Right lobe of liver (tissue), 6 donors: Measurements from ENCODE around the gene ZKSCAN5. TPM values are rescaled to one million over a fixed set of nuclear protein-coding genes. Genes with fewer than 3 reads are reported as not detected.
"Not testable (repeated sequence)": the region's sequence is repeated elsewhere in the genome, so short reads cannot be mapped to it uniquely, and the experiment has no call there.

Experiments used
- ATAC-seq, 4 donors: fragments of 200-7000 bp; cut with Tn5 transposase; one replicate each; pipeline ENCODE4 v1.9.1; 2020; ENCODE audit warnings: mild to moderate bottlenecking in 4 of 4, moderate library complexity in 4 of 4
- DNase-seq, 3 donors: peaks; one replicate each; pipeline ENCODE4 v3.0.0-alpha.2; 2020
- H3K27ac ChIP-seq, 3 donors: fragments of 200-600 bp; one replicate each; pipeline ENCODE4 v1.8.0; 2022
- H3K27me3 ChIP-seq, 2 donors: fragments of 200-600 bp; one replicate each; pipeline ENCODE4 v1.8.0; 2022
- H3K36me3 ChIP-seq, 4 donors: fragments of 200-600 bp; sonication (generic) in 1 of 4; one replicate each; pipeline versions ENCODE4 v1.5.1 to v1.8.0; 2017 to 2022; ENCODE audit warnings: control low read depth in 1 of 4
- H3K4me1 ChIP-seq, 4 donors: fragments of 200-600 bp; sonication (generic) in 1 of 4; one replicate each; pipeline versions ENCODE4 v1.5.1 to v1.8.0; 2017 to 2022; ENCODE audit warnings: control low read depth in 1 of 4
- H3K4me3 ChIP-seq, 3 donors: fragments of 200-600 bp; one replicate each; pipeline ENCODE4 v1.8.0; 2022
- H3K9me3 ChIP-seq, 4 donors: fragments of 200-600 bp; sonication (generic) in 1 of 4; one replicate each; pipeline versions ENCODE4 v1.5.1 to v1.8.0; 2017 to 2022; ENCODE audit warnings: control low read depth in 1 of 4
- CTCF ChIP-seq, 4 donors: fragments of 200-600 bp in 3 of 4; fragments of 450-650 bp in 1 of 4; IDR thresholded peaks; one replicate each; pipeline versions ENCODE4 v1.5.1 to v1.8.0; 2016 to 2022; ENCODE audit warnings: antibody characterized with exemption in 4 of 4, mild to moderate bottlenecking in 2 of 4
- POLR2A ChIP-seq: fragments of 450-650 bp; IDR thresholded peaks from one replicate; pipeline ENCODE4 v1.6.1; 2017; ENCODE audit warnings: antibody characterized with exemption, mild to moderate bottlenecking
- WGBS: methylation state at CpG from one replicate; pipeline ENCODE4 v1.1.6; 2018; ENCODE audit warnings: low coverage, low lambda C conversion rate; ENCODE audit not compliant: insufficient coverage; ENCODE audit errors: missing lambda C conversion rate; 5-methylcytosine and 5-hydroxymethylcytosine counted together
- intact Hi-C, 2 donors: fragments of 100-400 bp; cut with DNase I; formaldehyde crosslinking; loops; one replicate each; pipeline versions ENCODE4 v1.11.2 to v1.14.1; 2022
- total RNA-seq, 6 experiments: library from RNA; depleted of rRNA in 2 of 6; stranded (reverse); fragments of >200 nt in 2 of 6; fragmentation: NEBNext Ultra II Directional in 3 of 6; extraction: Animal tissue kit (Norgen Biotek cat#: 25700) in 3 of 6; gene quantifications; one replicate each; pipeline versions ENCODE4 v1.1.0 to v1.2.4, GENCODE V29; 2016 to 2023
- donor health status: DM: no; HTN: yes; CAD: no.
- donor health status: DM: no; HTN: no; CAD: no.
- donor health status: DM: no; HTN: no; CAD: no.
- donor health status: DM: no; HTN: yes; CAD: no.
- donor health status: DM: no; HTN: yes; CAD: no.

Gene ZKSCAN5
- total RNA-seq, 6 experiments from 2014 or later, result 2.7 to 4.4 (median 3.1) TPM

GRCh38 chr7:99540542-99540941, 36.1 kb downstream of the ZKSCAN5 start:
- Histone ChIP-seq H3K4me1 (no peaks in the 10 kb centered on the region), H3K27me3 (no peaks in the 10 kb centered on the region), H3K9me3 (peaks cover 0 to 14% (median 0%) of the 10 kb centered on the region in 4 donors), H3K27ac (no peak overlapping the region), H3K36me3 (no peaks in the 10 kb centered on the region), H3K4me3 (no peak overlapping the region)
- intact Hi-C loops, result no loop called here
- DNase-seq, result no peak
- TF ChIP-seq POLR2A (no peak), CTCF (IDR thresholded peaks at IDR 0.05) (no peak)
- ATAC-seq, result no peak
- 87% methylated on average over 3 of the region's 5 CpGs for WGBS

- 85% methylated on average over 6 of the region's 9 CpGs for WGBS
- no peaks in the 10 kb centered on the region for H3K36me3 ChIP-seq
- H3K4me3 ChIP-seq, result no peak overlapping the region
- DNase-seq (no peak), ATAC-seq (no peak)
- H3K4me1 ChIP-seq, result no peaks in the 10 kb centered on the region
- H3K9me3 ChIP-seq, result peaks cover 0 to 14% (median 0%) of the 10 kb centered on the region in 4 donors
- no peaks in the 10 kb centered on the region for H3K27me3 ChIP-seq
- TF ChIP-seq POLR2A, result no peak
- no peak for TF ChIP-seq CTCF (IDR thresholded peaks at IDR 0.05)
- intact Hi-C loops, result no loop called here
- no peak overlapping the region for H3K27ac ChIP-seq
Measured at GRCh38 chr7:99541212-99541611, 36.8 kb downstream of the ZKSCAN5 start.

GRCh38 chr7:99543081-99543671, 38.7 kb downstream of the ZKSCAN5 start:
- no peak overlapping the region for H3K27ac ChIP-seq
- H3K27me3 ChIP-seq, result no peaks in the 10 kb centered on the region
- DNase-seq, result no peak
- no peak overlapping the region for H3K4me3 ChIP-seq
- H3K4me1 ChIP-seq, result no peaks in the 10 kb centered on the region
- intact Hi-C loops, result no loop called here
- 100% methylated on average over 7 of the region's 34 CpGs for WGBS
- peaks cover 0 to 4% (median 0%) of the 10 kb centered on the region in 4 donors for H3K36me3 ChIP-seq
- TF ChIP-seq CTCF (IDR thresholded peaks at IDR 0.05) (no peak), POLR2A (no peak)
- ATAC-seq, result peak in 1 of 4 donors; percentile 44
- H3K9me3 ChIP-seq, result peaks cover 0 to 14% (median 4%) of the 10 kb centered on the region in 4 donors

- WGBS, result 97% methylated on average over 6 of the region's 6 CpGs
- Histone ChIP-seq H3K4me3 (no peak overlapping the region), H3K27ac (no peak overlapping the region), H3K9me3 (peaks cover 0 to 11% (median 4%) of the 10 kb centered on the region in 4 donors), H3K27me3 (no peaks in the 10 kb centered on the region), H3K36me3 (peaks cover 0 to 5% (median 0%) of the 10 kb centered on the region in 4 donors), H3K4me1 (no peaks in the 10 kb centered on the region)
- intact Hi-C loops, result no loop called here
- ATAC-seq, result no peak
- DNase-seq, result no peak
- no peak for TF ChIP-seq CTCF (IDR thresholded peaks at IDR 0.05)
- no peak for TF ChIP-seq POLR2A
Measured at GRCh38 chr7:99543916-99544315, 39.5 kb downstream of the ZKSCAN5 start.

- H3K4me1 ChIP-seq, DNase-seq, H3K4me3 ChIP-seq, intact Hi-C loops, H3K36me3 ChIP-seq, H3K27me3 ChIP-seq, ATAC-seq, H3K9me3 ChIP-seq, H3K27ac ChIP-seq: not testable (repeated sequence)
- 92% methylated on average over 4 of the region's 5 CpGs for WGBS
Measured at GRCh38 chr7:99545308-99545707, 40.8 kb downstream of the ZKSCAN5 start.

GRCh38 chr7:99549545-99549944, 45.1 kb downstream of the ZKSCAN5 start:
- intact Hi-C loops, H3K36me3 ChIP-seq, ATAC-seq, H3K27me3 ChIP-seq, DNase-seq, H3K9me3 ChIP-seq, H3K4me1 ChIP-seq, H3K27ac ChIP-seq, H3K4me3 ChIP-seq: not testable (repeated sequence)
- WGBS, result no CpG with 5 or more reads among the region's 2 CpGs
